Glutamatergic neuron (in vitro differentiated cells): ENCODE results near the gene MX2. TPM values are rescaled to one million over a fixed set of nuclear protein-coding genes. Genes with fewer than 3 reads are reported as not detected.
A peak's percentile ranks its signal among the peaks of the same experiment; 100 is the strongest.

Source experiments
- DNase-seq: peaks from one replicate; pipeline ENCODE4 v3.0.0; 2022
- H3K27ac Mint-ChIP-seq: one replicate; pipeline ENCODE4 v1.8.0; 2020; ENCODE audit warnings: mild to moderate bottlenecking, mixed read lengths, inconsistent platforms; ENCODE audit not compliant: unreplicated experiment
- H3K27me3 Mint-ChIP-seq: one replicate; pipeline ENCODE4 v1.8.0; 2020; ENCODE audit warnings: mild to moderate bottlenecking, moderate library complexity, mixed read lengths, inconsistent platforms; ENCODE audit not compliant: unreplicated experiment
- H3K36me3 Mint-ChIP-seq: one replicate; pipeline ENCODE4 v1.8.0; 2020; ENCODE audit warnings: mild to moderate bottlenecking, mixed read lengths, inconsistent platforms; ENCODE audit not compliant: unreplicated experiment
- H3K4me1 Mint-ChIP-seq: one replicate; pipeline ENCODE4 v1.8.0; 2020; ENCODE audit warnings: mild to moderate bottlenecking, low read depth, mixed read lengths, inconsistent platforms; ENCODE audit not compliant: unreplicated experiment
- H3K4me3 Mint-ChIP-seq: one replicate; pipeline ENCODE4 v1.8.0; 2020; ENCODE audit warnings: mild to moderate bottlenecking, mixed read lengths, inconsistent platforms; ENCODE audit not compliant: unreplicated experiment
- H3K9me3 Mint-ChIP-seq: one replicate; pipeline ENCODE4 v1.8.0; 2020; ENCODE audit warnings: mild to moderate bottlenecking, moderate library complexity, mixed read lengths, inconsistent platforms; ENCODE audit not compliant: unreplicated experiment
- CTCF ChIP-seq: fragments of 200-600 bp; sonication (generic); IDR thresholded peaks from one replicate; pipeline ENCODE4 v1.5.0; 2021; ENCODE audit not compliant: partially characterized antibody, unreplicated experiment
- total RNA-seq: library from RNA; stranded (reverse); fragmentation: NEBNext Ultra II Directional; extraction: Animal tissue kit (Norgen Biotek cat#: 25700); gene quantifications from one replicate; pipeline ENCODE4 v1.2.1, GENCODE V29; 2021; ENCODE audit not compliant: unreplicated experiment

MX2 gene
- total RNA-seq, 1 donor from 2014 or later, result not detected

GRCh38 chr21:41317063-41317392 lies 44.8 kb upstream of the MX2 start:
- Mint-ChIP-seq H3K36me3 (no peaks in the 10 kb centered on the region), H3K27ac (no peak overlapping the region), H3K4me3 (peak overlapping the region; percentile 53), H3K4me1 (no peaks in the 10 kb centered on the region), H3K9me3 (peaks cover 2% of the 10 kb centered on the region), H3K27me3 (peaks cover 14% of the 10 kb centered on the region)
- TF ChIP-seq CTCF, result no peak
- DNase-seq, result no peak

GRCh38 chr21:41317458-41317857 lies 44.4 kb upstream of the MX2 start:
- H3K36me3 Mint-ChIP-seq, result no peaks in the 10 kb centered on the region
- H3K27ac Mint-ChIP-seq, result no peak overlapping the region
- H3K27me3 Mint-ChIP-seq, result peaks cover 14% of the 10 kb centered on the region
- TF ChIP-seq CTCF, result no peak
- no peaks in the 10 kb centered on the region for H3K4me1 Mint-ChIP-seq
- H3K9me3 Mint-ChIP-seq, result peaks cover 2% of the 10 kb centered on the region
- DNase-seq, result no peak
- H3K4me3 Mint-ChIP-seq, result peak overlapping the region; percentile 53

GRCh38 chr21:41318218-41318617 lies 43.6 kb upstream of the MX2 start:
- H3K27me3 Mint-ChIP-seq, result peaks cover 14% of the 10 kb centered on the region
- no peak for TF ChIP-seq CTCF

GRCh38 chr21:41319273-41319672 lies 42.6 kb upstream of the MX2 start:
- DNase-seq, result no peak
- H3K4me1 Mint-ChIP-seq, result no peaks in the 10 kb centered on the region
- no peak overlapping the region for H3K27ac Mint-ChIP-seq
- no peak for TF ChIP-seq CTCF
- peaks cover 16% of the 10 kb centered on the region for H3K27me3 Mint-ChIP-seq
- no peak overlapping the region for H3K4me3 Mint-ChIP-seq
- no peaks in the 10 kb centered on the region for H3K36me3 Mint-ChIP-seq
- H3K9me3 Mint-ChIP-seq, result peaks cover 2% of the 10 kb centered on the region

More at GRCh38 chr21:41318218-41318617, 43.6 kb upstream of the MX2 start:
- H3K4me3 Mint-ChIP-seq, result no peak overlapping the region
- H3K27ac Mint-ChIP-seq, result no peak overlapping the region
- H3K4me1 Mint-ChIP-seq, result no peaks in the 10 kb centered on the region
- peaks cover 2% of the 10 kb centered on the region for H3K9me3 Mint-ChIP-seq
- DNase-seq, result no peak
- H3K36me3 Mint-ChIP-seq, result no peaks in the 10 kb centered on the region

GRCh38 chr21:41321211-41321907 lies 40.5 kb upstream of the MX2 start:
- no peak for DNase-seq
- Mint-ChIP-seq H3K4me3 (no peak overlapping the region), H3K9me3 (peaks cover 2% of the 10 kb centered on the region), H3K27ac (no peak overlapping the region), H3K27me3 (peaks cover 7% of the 10 kb centered on the region), H3K36me3 (no peaks in the 10 kb centered on the region), H3K4me1 (no peaks in the 10 kb centered on the region)
- no peak for TF ChIP-seq CTCF
